GM19193 (cell line): ENCODE measurements around the gene VWA2.

ENCODE experiments used
- POLR2A ChIP-seq: IDR thresholded peaks from 4 replicates; pipeline ENCODE4 v1.6.1; 2011; ENCODE audit not compliant: insufficient read depth, insufficient read length; ENCODE audit errors: extremely low read depth

Gene VWA2

DNA sequence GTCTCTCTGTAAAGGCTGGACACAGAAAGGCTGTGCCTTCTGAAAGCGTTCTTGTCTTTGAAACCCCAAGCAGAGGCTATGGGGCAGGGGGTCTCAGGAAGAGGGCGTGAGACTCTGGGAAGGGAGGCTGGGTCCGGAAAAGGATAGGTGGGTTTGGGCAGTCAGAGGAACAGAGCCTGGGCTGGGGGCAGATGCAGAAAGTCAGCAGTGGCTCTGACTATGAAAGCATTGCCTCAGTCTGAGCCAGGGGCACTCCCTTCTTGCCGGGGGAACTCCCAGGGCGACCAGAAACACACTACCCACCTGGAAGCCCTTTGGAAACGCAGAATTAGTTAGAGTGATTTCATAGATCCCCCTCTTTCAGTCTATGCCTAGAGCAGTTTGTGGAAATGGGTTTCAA, 72.0 kb downstream of the VWA2 start:
- no peak for TF ChIP-seq POLR2A

DNA sequence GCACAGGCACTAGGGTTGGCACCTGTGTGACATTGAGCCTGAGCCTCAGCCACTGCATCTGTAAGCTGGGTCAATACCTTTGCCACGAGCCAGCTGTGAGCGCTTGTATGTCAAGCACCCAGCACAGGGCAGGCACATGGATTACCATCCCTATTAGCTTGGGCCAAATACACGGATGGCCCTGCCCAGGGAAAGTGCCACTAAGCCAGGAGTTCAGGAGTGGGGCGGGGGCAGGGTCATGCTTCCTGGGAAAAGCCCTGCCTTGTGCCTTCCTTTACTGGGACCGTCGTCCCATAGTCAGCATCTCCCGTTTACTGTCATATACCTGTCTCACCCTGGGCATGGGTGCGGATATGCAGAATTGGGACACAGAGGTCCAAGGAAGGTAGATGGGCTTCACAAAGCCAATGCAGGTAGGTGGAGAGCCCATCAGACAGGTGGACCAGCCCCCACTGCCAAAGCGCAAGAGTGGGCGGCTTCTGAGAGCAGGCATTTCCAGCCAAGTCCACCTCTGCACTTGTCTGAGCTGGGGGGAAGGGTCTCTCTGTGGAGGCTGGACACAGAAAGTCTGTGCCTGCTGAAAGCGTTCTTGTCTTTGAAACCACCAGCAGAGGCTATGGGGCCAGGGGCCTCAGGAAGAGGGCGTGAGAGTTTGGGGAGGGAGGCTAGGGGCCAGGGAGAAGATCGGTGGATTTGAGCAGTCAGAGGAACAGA, 72.6 kb downstream of the VWA2 start:
- no peak for TF ChIP-seq POLR2A

DNA sequence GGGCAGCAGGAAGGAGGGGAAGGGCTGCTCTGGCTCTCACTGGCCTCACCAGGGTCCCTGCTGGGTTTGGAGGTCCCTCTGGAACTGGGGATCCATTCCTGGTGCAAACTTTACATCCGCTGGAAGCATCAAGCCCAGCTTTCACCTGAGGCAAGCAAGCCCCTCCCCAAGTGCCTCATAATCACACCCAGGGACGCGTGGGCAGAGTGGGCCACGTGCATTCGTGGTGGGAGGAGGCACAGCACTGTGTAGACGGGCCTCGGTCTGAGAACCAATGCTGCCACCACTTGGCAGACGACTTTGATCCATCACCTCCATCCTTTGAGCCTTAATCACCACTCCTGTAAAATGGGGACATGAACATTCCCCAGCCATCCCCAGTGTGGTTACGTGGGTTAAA, 74.1 kb downstream of the VWA2 start:
- no peak for TF ChIP-seq POLR2A

DNA sequence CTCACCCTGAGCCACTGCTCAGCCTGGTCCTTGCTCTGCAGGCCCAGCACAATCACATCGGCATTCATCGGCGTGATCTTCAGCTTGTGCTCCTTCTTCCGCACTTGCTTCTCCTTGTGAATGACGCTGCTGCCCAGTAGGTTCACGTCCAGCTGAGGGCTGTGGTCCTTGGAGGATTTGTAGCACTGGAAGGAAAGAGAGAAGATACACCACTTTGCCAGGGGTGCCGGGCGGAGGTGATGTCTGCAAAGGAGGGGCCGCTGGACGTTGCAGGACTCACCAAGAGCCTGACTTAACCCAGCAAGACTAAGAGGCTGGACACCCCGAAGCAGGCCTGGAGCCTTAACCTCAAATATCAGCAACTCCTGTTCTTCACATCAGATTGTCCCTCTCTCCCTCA, 74.8 kb downstream of the VWA2 start:
- TF ChIP-seq POLR2A, result no peak

DNA sequence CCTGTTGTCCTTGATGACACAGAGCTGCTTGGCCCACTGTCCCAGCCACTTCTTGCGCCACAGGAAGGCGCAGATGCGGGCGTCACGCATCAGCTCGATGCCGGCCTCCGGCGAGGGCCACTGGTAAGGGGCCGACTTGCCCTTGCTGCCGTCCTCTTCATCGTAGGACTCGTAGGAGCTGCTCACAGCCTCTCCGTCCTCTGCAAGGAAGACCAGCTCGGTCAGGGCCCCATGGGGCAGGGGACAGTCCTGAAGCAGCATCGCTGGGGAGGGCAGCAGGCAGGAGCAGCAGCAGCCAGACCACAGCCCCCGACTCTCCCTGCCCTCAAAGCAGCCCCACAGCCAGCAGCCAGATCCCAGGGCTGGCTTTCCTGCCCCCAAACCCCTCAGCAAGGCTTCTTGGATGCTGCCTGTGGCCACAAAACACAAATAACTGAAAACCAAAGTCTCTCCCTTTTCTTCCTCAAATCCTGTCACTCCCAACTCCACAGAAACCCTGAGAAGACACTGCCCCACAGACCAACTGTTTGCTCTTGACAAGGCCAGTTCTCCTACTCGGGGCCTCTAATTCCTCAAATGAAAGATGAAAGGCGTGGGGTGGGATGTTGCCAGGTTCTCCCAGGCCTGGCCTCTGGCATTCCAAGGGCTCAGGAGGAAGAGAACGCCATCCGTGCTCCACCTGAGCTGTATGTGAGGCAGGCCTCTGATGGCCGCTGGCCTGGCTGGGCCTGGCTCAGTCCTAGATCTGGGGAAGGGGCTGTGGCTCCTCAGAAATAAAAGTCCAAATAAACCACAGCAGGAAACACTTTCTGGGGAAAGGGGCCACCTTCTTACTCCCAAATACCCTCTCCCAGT, 76.7 kb downstream of the VWA2 start:
- TF ChIP-seq POLR2A, result no peak

DNA sequence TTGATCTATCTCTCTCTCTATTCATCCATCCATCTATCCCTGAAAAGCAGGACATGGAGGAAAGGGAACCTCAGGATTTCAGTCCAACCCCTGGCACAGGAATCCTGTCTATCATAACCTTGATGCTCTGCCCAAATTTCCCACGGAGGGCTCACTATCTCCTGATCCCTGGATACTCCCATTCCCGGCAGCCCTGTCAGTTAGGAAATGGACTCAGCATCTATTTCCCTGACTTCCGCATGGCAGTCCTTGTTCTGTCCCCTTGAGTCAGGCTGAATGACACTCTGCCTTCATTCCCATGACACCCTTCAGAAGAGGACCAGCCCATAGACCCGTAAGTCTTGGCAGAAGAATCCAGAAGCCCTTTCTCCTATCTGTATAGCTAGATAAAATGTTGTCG, 77.7 kb downstream of the VWA2 start:
- TF ChIP-seq POLR2A, result no peak

DNA sequence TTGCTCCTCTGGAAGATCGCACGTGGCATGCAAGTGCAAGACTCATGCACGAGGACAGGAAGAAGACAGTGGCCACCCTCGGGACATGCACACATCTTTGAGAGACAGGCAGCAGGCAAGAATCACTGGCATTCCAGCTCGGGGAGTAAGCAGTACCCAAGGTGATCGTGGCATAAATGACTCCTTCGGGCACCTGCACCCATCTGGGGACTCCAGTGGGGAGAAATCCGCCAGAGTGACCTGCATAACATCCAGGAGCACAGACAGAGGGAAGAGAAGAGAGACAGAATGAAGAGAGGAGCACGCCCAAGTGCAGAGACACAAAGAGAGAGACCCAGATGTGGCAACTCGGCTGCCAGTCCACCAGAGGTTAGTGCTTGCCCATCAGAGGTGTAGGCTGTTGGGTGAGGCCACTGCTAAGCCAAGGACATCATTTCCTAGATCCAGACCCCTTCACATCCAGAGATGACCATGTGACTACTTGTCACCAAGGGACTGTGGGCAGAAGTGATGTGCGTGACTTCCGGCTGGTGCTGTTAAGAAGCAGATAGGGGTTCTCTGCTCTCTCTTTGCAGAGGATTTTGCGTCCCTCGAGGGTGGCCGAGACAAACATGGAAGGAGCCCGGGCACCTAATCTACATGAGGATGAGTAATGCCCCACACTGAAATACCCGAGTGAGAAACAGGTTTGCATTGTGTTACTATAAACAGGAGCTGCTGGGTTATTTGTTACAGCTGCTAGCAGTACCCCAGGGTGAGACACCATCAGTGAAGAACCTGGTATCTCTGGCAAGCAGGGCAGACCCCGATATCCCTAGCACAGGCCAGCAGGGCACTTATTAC, 80.6 kb downstream of the VWA2 start:
- TF ChIP-seq POLR2A, result no peak

DNA sequence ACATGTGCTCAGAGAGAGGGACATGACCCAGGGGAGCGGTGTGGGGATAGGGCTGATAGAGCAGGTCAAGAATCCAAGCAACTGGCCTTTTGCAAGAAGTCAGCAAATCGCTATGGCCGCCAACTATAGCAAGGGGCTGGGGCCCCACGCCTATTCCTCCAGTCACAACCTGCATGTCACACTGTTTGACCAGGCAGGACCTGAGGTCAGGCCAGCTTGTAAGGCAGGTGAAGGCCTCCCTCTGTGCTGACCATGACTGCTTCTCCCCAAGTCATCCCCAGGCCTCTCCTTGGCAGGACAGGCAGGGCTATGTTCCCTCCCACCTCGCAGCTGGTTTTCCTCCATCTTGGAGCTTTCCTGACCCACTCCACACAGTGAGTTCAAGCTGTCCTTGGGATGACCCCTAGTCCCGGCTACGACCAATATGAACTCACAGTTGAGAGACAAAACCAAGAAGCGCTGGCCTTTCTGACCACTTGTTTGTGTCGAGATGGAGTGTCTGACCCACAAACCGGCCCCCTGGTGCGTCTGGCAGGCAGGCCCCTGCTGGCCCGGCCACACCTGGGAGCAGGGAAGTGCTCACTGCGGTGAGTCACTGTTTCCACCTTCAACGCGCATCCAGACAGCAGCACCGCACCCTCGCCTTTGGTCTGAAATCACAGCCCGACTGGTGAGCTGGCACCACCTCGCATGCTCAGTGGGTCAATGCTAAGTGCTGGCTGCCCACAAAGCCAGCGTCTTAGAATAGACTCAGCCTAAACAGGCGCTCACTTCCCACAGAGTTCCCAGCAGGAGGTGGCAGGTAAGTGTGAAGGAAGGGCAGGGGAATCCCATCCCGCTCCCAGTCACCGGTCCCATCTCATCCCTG, 81.4 kb downstream of the VWA2 start:
- no peak for TF ChIP-seq POLR2A

DNA sequence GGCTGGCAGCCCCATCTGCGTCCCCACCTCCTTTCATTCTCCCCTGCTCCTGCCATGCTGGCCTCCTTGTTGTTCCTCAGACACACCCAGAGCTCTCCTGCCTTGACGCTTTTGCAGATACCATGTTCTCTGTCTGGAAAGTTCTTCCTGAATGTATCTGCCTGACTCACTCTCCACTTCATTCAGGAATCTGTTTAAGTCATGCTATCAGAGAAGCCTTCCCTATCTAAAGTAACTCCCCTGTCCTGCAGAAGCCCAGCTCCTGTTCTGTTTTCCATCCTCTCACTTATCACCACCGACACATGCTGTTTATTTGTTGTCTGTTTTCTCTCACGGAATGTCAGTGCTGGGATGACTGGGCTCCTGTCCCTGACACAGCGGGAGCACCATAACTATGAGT, 83.3 kb downstream of the VWA2 start:
- no peak for TF ChIP-seq POLR2A

DNA sequence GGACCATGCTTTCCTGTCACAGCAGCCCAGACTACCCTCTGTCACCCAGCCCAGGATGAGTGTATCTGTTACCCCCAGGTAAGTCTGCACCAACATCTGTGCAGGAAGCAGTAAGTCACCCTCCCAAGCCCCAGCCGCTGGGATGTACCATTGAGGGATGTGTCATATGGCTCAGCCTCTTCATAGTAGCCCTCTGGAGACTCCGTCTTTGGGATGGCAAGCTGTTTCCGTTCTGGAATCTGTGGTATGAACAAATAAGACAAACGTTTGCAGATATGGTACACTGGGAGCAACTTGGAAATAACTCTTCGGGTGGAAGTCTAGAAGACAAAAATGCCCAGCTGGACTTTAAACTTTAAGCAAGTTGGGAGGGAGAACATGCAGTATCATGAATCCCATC, 84.0 kb downstream of the VWA2 start:
- no peak for TF ChIP-seq POLR2A

DNA sequence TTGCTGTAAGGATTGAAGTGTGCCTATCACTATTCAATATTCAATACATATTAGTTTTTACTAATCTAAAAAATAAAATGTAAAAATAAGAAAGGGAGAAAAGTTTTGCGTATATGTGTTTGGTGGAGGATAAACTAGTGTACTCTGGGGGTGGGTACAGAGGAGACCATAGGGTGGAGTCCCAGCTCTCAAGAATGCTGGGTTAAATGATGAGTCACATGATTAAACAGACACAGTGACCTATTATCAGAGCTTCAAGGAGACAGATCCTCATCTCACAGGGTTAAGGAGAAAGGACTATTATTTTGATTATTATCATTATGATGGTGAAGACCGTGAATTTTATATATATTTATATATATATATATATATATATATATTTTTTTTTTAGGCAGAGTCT, 87.7 kb downstream of the VWA2 start:
- TF ChIP-seq POLR2A, result no peak

DNA sequence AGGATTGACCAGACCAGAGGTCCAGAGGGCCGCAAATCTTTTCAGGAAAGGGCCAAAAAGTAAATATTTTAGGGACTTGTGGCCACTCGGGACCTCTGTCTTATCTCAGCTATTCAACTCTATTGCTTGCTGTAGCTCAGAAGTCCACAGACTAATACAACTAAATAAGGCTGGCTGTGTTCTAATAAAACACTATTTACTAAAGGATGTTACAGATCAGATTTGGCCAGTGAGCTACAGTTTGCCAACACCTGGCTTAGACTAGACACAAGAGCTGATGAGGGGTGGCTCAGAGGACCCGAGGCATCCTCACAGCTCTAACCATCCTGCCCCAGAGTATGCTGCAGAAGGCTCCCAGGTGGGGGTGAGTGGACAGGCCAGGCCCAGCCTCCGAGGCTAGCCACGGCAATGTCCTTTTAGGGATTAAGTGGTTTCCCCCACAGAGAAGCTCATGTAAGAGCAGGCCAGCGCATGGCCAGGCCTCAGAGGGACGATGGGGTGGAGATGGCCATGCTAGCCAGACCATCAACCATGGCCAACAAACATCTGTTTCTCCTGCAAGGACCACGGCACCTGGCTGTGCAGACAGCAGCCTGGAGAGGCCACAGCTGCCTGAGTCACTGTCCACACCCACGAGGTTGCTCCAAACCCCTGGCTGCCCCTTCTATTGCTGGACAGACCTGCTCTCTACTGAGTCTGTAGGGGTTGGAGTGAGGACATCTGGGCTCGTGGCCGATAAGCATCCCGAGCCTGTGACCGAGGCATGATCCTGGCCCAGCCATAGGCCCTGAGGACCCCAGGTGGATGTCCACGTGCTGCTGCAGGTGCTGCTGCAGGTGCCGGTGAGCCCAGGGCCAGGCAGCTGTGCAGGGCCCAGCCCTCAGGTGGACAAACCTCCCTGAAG, 88.7 kb downstream of the VWA2 start:
- TF ChIP-seq POLR2A, result no peak

DNA sequence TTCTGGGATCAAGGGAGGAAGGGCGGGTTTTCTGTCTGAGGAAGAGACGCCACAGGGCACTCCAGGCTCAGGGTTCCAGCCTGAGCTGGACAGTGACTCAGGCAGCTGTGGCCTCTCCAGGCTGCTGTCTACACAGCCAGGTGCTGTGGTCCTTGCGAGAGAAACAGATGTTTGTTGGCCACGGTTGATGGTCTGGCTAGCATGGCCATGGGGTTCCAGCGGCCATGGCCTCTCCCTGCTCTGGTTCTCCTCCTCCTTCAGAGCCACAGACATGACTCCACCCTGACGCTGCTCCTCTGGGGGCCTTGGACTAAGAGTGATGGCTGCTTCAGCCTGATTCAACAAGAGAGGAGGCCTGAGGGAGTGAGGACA, 89.4 kb downstream of the VWA2 start:
- TF ChIP-seq POLR2A, result no peak
